ENCODE data around the gene C1GALT1C1.
A peak's percentile ranks its signal among the peaks of the same experiment; 100 is the strongest.

C1GALT1C1 gene

DNA sequence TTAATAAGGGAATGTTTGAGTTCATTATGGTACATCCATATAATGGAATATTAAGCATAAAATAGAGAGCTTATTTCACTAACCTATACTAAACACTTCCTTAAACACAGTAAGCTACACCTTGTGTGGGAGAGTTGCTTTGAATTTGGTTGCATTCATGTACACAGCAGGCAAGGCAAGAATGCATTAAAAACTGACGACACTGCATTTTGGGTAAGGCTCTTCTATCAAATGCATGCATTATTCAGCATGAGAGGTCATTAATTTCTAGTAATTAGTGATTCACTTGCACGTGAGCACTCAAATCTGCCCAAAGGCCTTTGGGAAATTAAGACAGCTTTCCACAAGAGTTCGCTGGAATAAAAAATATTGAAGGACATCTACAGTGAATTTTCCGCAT is 8.8 kb upstream of the C1GALT1C1 start:
- H3K4me3 ChIP-seq (ENCODE audit: control insufficient read depth, low read depth, low read length), result no peak overlapping the region
- no peak for TF ChIP-seq CTCF (IDR thresholded peaks at IDR 0.05; ENCODE audit: control insufficient read depth, insufficient read depth, low read depth, low read length, missing control alignments)
- no peak for DNase-seq (ENCODE audit: low read depth)

- no peak overlapping the region for H3K4me3 ChIP-seq (ENCODE audit: control insufficient read depth, low read depth, low read length)
- TF ChIP-seq CTCF (IDR thresholded peaks at IDR 0.05; ENCODE audit: control insufficient read depth, insufficient read depth, low read depth, low read length, missing control alignments), result no peak
- DNase-seq (ENCODE audit: low read depth), result no peak
Observed at GRCh38 chrX:120625371-120625770, 4.5 kb downstream of the C1GALT1C1 start.

DNA sequence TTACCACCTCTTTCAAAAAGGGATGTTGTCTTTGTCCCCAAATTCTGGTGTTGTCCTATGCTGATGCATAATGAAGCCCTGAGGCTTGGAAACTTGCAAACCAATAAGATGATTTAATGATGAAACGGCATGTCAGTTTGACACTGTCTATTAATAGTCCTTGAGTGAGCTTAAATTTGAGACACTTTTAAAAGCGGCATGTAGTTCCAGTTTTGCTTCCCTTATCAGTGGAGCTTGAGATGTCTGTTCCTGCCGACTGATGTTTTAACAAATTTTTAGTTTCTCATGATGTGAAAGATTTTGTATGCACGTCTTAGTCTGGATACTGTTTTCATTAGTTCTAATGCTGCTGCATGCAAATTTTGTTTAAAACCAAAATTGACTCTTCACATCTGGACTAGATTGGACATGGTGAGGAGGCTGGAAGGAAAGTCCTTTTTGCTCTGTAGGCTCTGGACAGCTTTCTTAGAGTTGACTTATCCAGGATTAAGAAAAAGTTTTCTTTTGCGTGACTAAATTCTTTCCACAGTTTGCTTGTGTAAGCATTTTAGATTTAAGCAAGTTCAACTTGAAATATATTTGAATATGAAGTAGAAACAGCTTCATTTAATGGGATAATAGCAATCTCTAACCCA is 11.7 kb downstream of the C1GALT1C1 start:
- H3K4me3 ChIP-seq (ENCODE audit: control insufficient read depth, low read depth, low read length), result no peak overlapping the region
- no peak for TF ChIP-seq CTCF (IDR thresholded peaks at IDR 0.05; ENCODE audit: control insufficient read depth, insufficient read depth, low read depth, low read length, missing control alignments)
- DNase-seq (ENCODE audit: low read depth), result no peak

GRCh38 chrX:120614816-120615215 is 15.0 kb downstream of the C1GALT1C1 start:
- no peak overlapping the region for H3K4me3 ChIP-seq (ENCODE audit: control insufficient read depth, low read depth, low read length)
- DNase-seq (ENCODE audit: low read depth), result no peak
- TF ChIP-seq CTCF (IDR thresholded peaks at IDR 0.05; ENCODE audit: control insufficient read depth, insufficient read depth, low read depth, low read length, missing control alignments), result no peak

- no peak for TF ChIP-seq CTCF (IDR thresholded peaks at IDR 0.05; ENCODE audit: control insufficient read depth, insufficient read depth, low read depth, low read length, missing control alignments)
- no peak for DNase-seq (ENCODE audit: low read depth)
- no peak overlapping the region for H3K4me3 ChIP-seq (ENCODE audit: control insufficient read depth, low read depth, low read length)
Observed at GRCh38 chrX:120612086-120612485, 17.8 kb downstream of the C1GALT1C1 start.

GRCh38 chrX:120604361-120604782 is 25.5 kb downstream of the C1GALT1C1 start:
- DNase-seq (ENCODE audit: low read depth), result peak; percentile 17
- TF ChIP-seq CTCF (IDR thresholded peaks at IDR 0.05; ENCODE audit: control insufficient read depth, insufficient read depth, low read depth, low read length, missing control alignments), result no peak
- H3K4me3 ChIP-seq (ENCODE audit: control insufficient read depth, low read depth, low read length), result peak overlapping the region; percentile 74
